ENCODE results near the gene SLC22A2.
"Not testable (repeated sequence)": the region's sequence is repeated elsewhere in the genome, so short reads cannot be mapped to it uniquely, and the experiment has no call there.

The SLC22A2 gene

GRCh38 chr6:160258346-160259142 lies at the start of gene SLC22A2:
Gene SLC22A2, minus strand, starts transcription at chr6:160258821. Its CDS starts 64 bp downstream, at chr6:160258757.
- no peak within 1 kb of the TSS for H3K27ac Mint-ChIP-seq
- no peak for ATAC-seq
- H3K4me1 Mint-ChIP-seq: no peaks in the 10 kb centered on the region
- no peaks in the 10 kb centered on the region for H3K9me3 Mint-ChIP-seq
- H3K27me3 Mint-ChIP-seq: peaks cover 20% of the 10 kb centered on the region
- H3K36me3 Mint-ChIP-seq: no peaks in the 10 kb centered on the region
- H3K4me3 Mint-ChIP-seq: no peak within 1 kb of the TSS

- Mint-ChIP-seq H3K36me3 (peaks cover 2% of the 10 kb centered on the region), H3K4me1 (no peaks in the 10 kb centered on the region), H3K27me3 (peaks cover 13% of the 10 kb centered on the region), H3K27ac (no peak overlapping the region), H3K4me3 (no peak overlapping the region), H3K9me3 (peaks cover 17% of the 10 kb centered on the region)
- no peak for ATAC-seq
These were observed 47.5 kb upstream of the SLC22A2 start for GRCh38 chr6:160305926-160306713.

- Mint-ChIP-seq H3K4me1 (no peaks in the 10 kb centered on the region), H3K4me3 (no peak overlapping the region), H3K27ac (no peak overlapping the region), H3K9me3 (peaks cover 10% of the 10 kb centered on the region), H3K36me3 (no peaks in the 10 kb centered on the region), H3K27me3 (peaks cover 13% of the 10 kb centered on the region)
- no peak for ATAC-seq
These were observed 45.2 kb upstream of the SLC22A2 start for GRCh38 chr6:160303806-160304205.

- not testable (repeated sequence) for H3K4me1 Mint-ChIP-seq, H3K4me3 Mint-ChIP-seq, H3K36me3 Mint-ChIP-seq, ATAC-seq, H3K27ac Mint-ChIP-seq
- Mint-ChIP-seq H3K27me3 (peaks cover 13% of the 10 kb centered on the region), H3K9me3 (peaks cover 10% of the 10 kb centered on the region)
These were observed 43.9 kb upstream of the SLC22A2 start for GRCh38 chr6:160302431-160303082.

- H3K9me3 Mint-ChIP-seq: peaks cover 10% of the 10 kb centered on the region
- ATAC-seq: no peak
- no peak overlapping the region for H3K4me3 Mint-ChIP-seq
- no peaks in the 10 kb centered on the region for H3K4me1 Mint-ChIP-seq
- H3K36me3 Mint-ChIP-seq: no peaks in the 10 kb centered on the region
- peaks cover 13% of the 10 kb centered on the region for H3K27me3 Mint-ChIP-seq
- H3K27ac Mint-ChIP-seq: no peak overlapping the region
These were observed 42.7 kb upstream of the SLC22A2 start for GRCh38 chr6:160301339-160301738.

GRCh38 chr6:160300076-160300695 lies 41.6 kb upstream of the SLC22A2 start:
- ATAC-seq: no peak
- no peak overlapping the region for H3K4me3 Mint-ChIP-seq
- no peaks in the 10 kb centered on the region for H3K4me1 Mint-ChIP-seq
- H3K9me3 Mint-ChIP-seq: peaks cover 10% of the 10 kb centered on the region
- peaks cover 13% of the 10 kb centered on the region for H3K27me3 Mint-ChIP-seq
- H3K36me3 Mint-ChIP-seq: no peaks in the 10 kb centered on the region
- H3K27ac Mint-ChIP-seq: no peak overlapping the region

GRCh38 chr6:160299559-160299958 lies 40.9 kb upstream of the SLC22A2 start:
- Mint-ChIP-seq H3K27me3 (peaks cover 6% of the 10 kb centered on the region), H3K4me3 (no peak overlapping the region), H3K4me1 (no peaks in the 10 kb centered on the region), H3K36me3 (no peaks in the 10 kb centered on the region), H3K9me3 (peaks cover 10% of the 10 kb centered on the region), H3K27ac (no peak overlapping the region)
- ATAC-seq: no peak

GRCh38 chr6:160298121-160298520 lies 39.5 kb upstream of the SLC22A2 start:
- Mint-ChIP-seq H3K4me3 (no peak overlapping the region), H3K9me3 (peaks cover 10% of the 10 kb centered on the region), H3K27ac (no peak overlapping the region), H3K36me3 (no peaks in the 10 kb centered on the region), H3K4me1 (no peaks in the 10 kb centered on the region), H3K27me3 (no peaks in the 10 kb centered on the region)
- no peak for ATAC-seq

- H3K4me3 Mint-ChIP-seq: no peak overlapping the region
- H3K4me1 Mint-ChIP-seq: no peaks in the 10 kb centered on the region
- no peaks in the 10 kb centered on the region for H3K36me3 Mint-ChIP-seq
- no peaks in the 10 kb centered on the region for H3K27me3 Mint-ChIP-seq
- ATAC-seq: no peak
- H3K9me3 Mint-ChIP-seq: peaks cover 6% of the 10 kb centered on the region
- H3K27ac Mint-ChIP-seq: no peak overlapping the region
These were observed 38.7 kb upstream of the SLC22A2 start for GRCh38 chr6:160297310-160297709.

- H3K27me3 Mint-ChIP-seq: peaks cover 32% of the 10 kb centered on the region
These were observed 35.2 kb upstream of the SLC22A2 start for GRCh38 chr6:160293844-160294243.

GRCh38 chr6:160285541-160286105 lies 27.0 kb upstream of the SLC22A2 start:
- H3K36me3 Mint-ChIP-seq: no peaks in the 10 kb centered on the region
- no peak for ATAC-seq
- no peak overlapping the region for H3K27ac Mint-ChIP-seq
- no peaks in the 10 kb centered on the region for H3K4me1 Mint-ChIP-seq
- H3K27me3 Mint-ChIP-seq: peaks cover 59% of the 10 kb centered on the region
- no peak overlapping the region for H3K4me3 Mint-ChIP-seq
- no peaks in the 10 kb centered on the region for H3K9me3 Mint-ChIP-seq

More at GRCh38 chr6:160293844-160294243, 35.2 kb upstream of the SLC22A2 start:
- Mint-ChIP-seq H3K4me1 (no peaks in the 10 kb centered on the region), H3K27ac (no peak overlapping the region), H3K36me3 (no peaks in the 10 kb centered on the region), H3K4me3 (no peak overlapping the region), H3K9me3 (no peaks in the 10 kb centered on the region)
- no peak for ATAC-seq

- no peak overlapping the region for H3K27ac Mint-ChIP-seq
- H3K4me1 Mint-ChIP-seq: no peaks in the 10 kb centered on the region
- H3K27me3 Mint-ChIP-seq: peaks cover 49% of the 10 kb centered on the region
- ATAC-seq: no peak
- H3K4me3 Mint-ChIP-seq: no peak overlapping the region
- no peaks in the 10 kb centered on the region for H3K36me3 Mint-ChIP-seq
- H3K9me3 Mint-ChIP-seq: peaks cover 3% of the 10 kb centered on the region
These were observed 26.0 kb upstream of the SLC22A2 start for GRCh38 chr6:160284575-160284974.

GRCh38 chr6:160282444-160282843 lies 23.8 kb upstream of the SLC22A2 start:
- H3K4me1 Mint-ChIP-seq: no peaks in the 10 kb centered on the region
- no peaks in the 10 kb centered on the region for H3K36me3 Mint-ChIP-seq
- no peak for ATAC-seq
- H3K4me3 Mint-ChIP-seq: no peak overlapping the region
- no peak overlapping the region for H3K27ac Mint-ChIP-seq
- peaks cover 30% of the 10 kb centered on the region for H3K27me3 Mint-ChIP-seq
- peaks cover 3% of the 10 kb centered on the region for H3K9me3 Mint-ChIP-seq

- peaks cover 3% of the 10 kb centered on the region for H3K9me3 Mint-ChIP-seq
- H3K4me3 Mint-ChIP-seq: no peak overlapping the region
- ATAC-seq: no peak
- peaks cover 4% of the 10 kb centered on the region for H3K27me3 Mint-ChIP-seq
- no peaks in the 10 kb centered on the region for H3K4me1 Mint-ChIP-seq
- no peaks in the 10 kb centered on the region for H3K36me3 Mint-ChIP-seq
- H3K27ac Mint-ChIP-seq: no peak overlapping the region
These were observed 21.2 kb upstream of the SLC22A2 start for GRCh38 chr6:160279850-160280249.
